Choroid plexus epithelial cell (primary cell): ENCODE measurements around the gene SLC16A10.

Experiments used
- DNase-seq: peaks from one replicate; pipeline ENCODE4 v3.0.0-alpha.2; 2010; ENCODE audit warnings: low read depth
- H3K4me3 ChIP-seq: 2 replicates; pipeline ENCODE4 v1.5.1; 2011; ENCODE audit warnings: low read depth, mild to moderate bottlenecking, control low read depth, low read length, moderate library complexity
- CTCF ChIP-seq: conservative IDR thresholded peaks from 2 replicates; pipeline ENCODE4 v1.5.1; 2011; ENCODE audit warnings: low read depth, mild to moderate bottlenecking, control low read depth, inconsistent platforms, low read length, moderate library complexity

The SLC16A10 gene

GRCh38 chr6:111237852-111238251, 150.5 kb downstream of the SLC16A10 start:
- no peak overlapping the region for H3K4me3 ChIP-seq
- no peak for DNase-seq
- no peak for TF ChIP-seq CTCF

- no peak overlapping the region for H3K4me3 ChIP-seq
- no peak for TF ChIP-seq CTCF
- DNase-seq: peak; percentile 55
Observed at GRCh38 chr6:111238464-111239119, 151.3 kb downstream of the SLC16A10 start.

DNA sequence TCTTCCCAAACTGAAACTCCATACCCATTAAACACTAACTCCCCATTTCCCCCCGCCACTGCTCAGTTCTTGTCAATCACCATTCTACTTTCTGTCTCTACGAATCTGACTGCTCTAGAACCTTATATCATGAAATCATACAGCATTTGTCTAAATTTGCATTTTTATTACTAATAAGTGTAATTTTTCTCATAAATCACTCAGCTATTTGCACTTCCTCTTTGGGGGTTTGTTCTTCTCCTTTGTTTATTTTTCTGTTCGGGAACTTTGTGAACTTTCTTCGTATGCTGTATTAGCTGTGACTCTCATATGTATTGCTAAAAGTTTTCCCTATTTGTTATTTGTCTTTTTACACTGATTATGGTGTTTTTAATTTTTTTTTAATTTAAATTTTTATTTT, 152.2 kb downstream of the SLC16A10 start:
- no peak overlapping the region for H3K4me3 ChIP-seq
- TF ChIP-seq CTCF: no peak
- DNase-seq: no peak

DNA sequence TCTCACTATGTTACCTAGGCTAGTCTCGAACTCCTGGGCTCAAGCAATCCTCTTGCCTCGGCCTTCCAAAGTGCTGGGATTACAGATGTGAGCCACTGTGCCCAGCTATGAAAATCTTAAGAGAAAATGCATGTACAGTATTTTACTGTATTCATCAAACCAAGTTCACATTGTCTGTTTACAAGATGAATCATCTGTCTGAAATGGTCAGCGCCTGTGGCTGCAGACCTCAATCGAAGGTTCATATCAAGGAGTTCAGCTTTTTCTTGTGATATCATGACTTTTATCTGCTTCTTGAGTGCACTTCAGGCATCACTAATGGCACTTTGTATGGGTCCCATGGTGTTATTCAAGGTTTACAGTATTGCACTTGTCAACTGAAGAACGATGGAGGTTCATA, 155.1 kb downstream of the SLC16A10 start:
- peak; percentile 83 for DNase-seq
- H3K4me3 ChIP-seq: no peak overlapping the region
- TF ChIP-seq CTCF: no peak

- no peak for DNase-seq
- no peak for TF ChIP-seq CTCF
- no peak overlapping the region for H3K4me3 ChIP-seq
Observed at GRCh38 chr6:111243095-111243494, 155.8 kb downstream of the SLC16A10 start.

DNA sequence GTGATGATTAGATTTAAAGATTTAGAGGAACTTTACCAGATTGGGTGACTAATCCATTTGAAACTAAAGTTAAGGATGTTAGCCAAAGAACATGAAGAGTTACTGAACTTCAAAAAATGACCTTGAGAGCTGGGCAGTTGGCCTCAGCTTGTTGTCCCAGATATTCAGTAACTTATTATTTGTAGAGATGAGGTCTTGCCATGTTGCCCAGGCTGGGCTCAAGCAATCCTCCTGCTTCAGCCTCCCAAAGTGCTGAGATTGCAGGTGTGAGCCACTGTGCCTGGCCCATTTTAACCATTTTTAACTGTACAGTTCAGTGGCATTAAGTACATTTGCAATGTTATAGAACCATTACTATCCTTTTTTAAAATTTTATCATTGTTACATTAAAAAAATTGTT, 161.5 kb downstream of the SLC16A10 start:
- TF ChIP-seq CTCF: no peak
- no peak overlapping the region for H3K4me3 ChIP-seq
- no peak for DNase-seq

DNA sequence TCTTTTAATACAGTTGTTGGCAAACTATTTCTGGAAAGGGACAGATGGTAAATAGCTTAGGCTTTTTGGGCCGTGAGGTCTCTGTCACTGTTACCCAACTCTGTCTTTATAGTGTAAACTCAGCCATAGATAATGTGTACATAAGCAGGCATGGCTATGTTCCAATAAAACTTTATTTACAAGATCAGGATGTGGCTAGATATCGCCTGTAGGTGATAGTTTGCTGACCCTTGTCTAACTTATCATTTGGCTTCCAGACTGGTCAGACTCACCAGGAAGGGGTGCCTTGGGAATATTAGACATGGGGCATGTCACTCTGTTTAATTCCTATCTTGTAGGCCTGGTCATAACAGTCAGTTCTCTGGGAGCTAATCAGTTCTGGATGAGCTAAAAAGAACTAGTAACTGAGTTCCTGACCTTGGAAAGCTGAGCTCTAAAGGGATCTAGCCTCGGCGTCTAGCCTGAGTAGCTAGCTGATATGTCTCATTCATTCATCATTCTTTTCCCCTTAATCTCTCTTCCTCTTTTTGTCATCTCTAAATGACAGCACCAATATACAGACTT, 163.6 kb downstream of the SLC16A10 start:
- H3K4me3 ChIP-seq: no peak overlapping the region
- DNase-seq: no peak
- TF ChIP-seq CTCF: no peak
